HCT116 (cell line): Measurements from ENCODE around the gene FKBP2. TPM values are rescaled to one million over a fixed set of nuclear protein-coding genes. Genes with fewer than 3 reads are reported as not detected.

ENCODE experiments used
- ATAC-seq: fragments of 200-7000 bp; cut with Tn5 transposase; 2 replicates; pipeline ENCODE4 v1.9.1; 2020; ENCODE audit warnings: mild to moderate bottlenecking, moderate library complexity
- BruUV-seq: library from RNA; stranded (reverse); fragments of 400-500 nt; replicated peaks from 2 replicates; lab custom pipeline; 2021; lab: Mats Ljungman, UMichigan
- CTCF ChIA-PET: fragments of 300-600 bp; sonication (Branson Sonifier 250); formaldehyde crosslinking; loops from one replicate; lab custom pipeline; 2021; ENCODE audit warnings: antibody characterized with exemption; lab: Charles Lee
- POLR2A ChIA-PET: fragments of 300-600, 350-600 bp; sonication (Branson Sonifier 250); formaldehyde crosslinking; loops from one replicate; lab custom pipeline; 2021; ENCODE audit warnings: antibody characterized with exemption; lab: Charles Lee
- RAD21 ChIA-PET, 2 experiments: fragments of 300-600 bp; sonication (Branson Sonifier 250); formaldehyde crosslinking; loops; one replicate each; lab custom pipeline; 2023; ENCODE audit warnings: low total read pairs in 2 of 2; ENCODE audit not compliant: uncharacterized antibody in 2 of 2, unreplicated experiment in 2 of 2, low non-redundant PET in 1 of 2; lab: Charles Lee
- DNase-seq: peaks from one replicate; pipeline ENCODE4 v3.0.0-alpha.2; 2010; ENCODE audit warnings: low read depth, low spot score
- H2AFZ ChIP-seq: fragments of 200-600 bp; shearing (Covaris generic), sonication (generic); 2 replicates; pipeline ENCODE4 v1.6.1; 2017; ENCODE audit warnings: low read depth, mixed run types, mixed read lengths, antibody characterized with exemption, low read length; ENCODE audit not compliant: poor library complexity, severe bottlenecking
- H3K27ac ChIP-seq: 2 replicates; pipeline ENCODE4 v1.5.1; 2012; ENCODE audit warnings: low read depth, low read length
- H3K27me3 ChIP-seq: fragments of 200-600 bp; sonication (generic); 2 replicates; pipeline ENCODE4 v1.6.1; 2016; ENCODE audit warnings: mixed run types, low read length, mixed read lengths; ENCODE audit not compliant: insufficient read depth
- H3K36me3 ChIP-seq, 2 experiments: fragments of 200-500 bp in 1 of 2; fragments of 200-600 bp in 1 of 2; sonication (Bioruptor generic) in 1 of 2; sonication (generic) in 1 of 2; 2 replicates each; pipeline versions ENCODE4 v1.5.1 to v1.6.1; 2014 to 2016; ENCODE audit warnings: low read length in 2 of 2, inconsistent platforms in 1 of 2, mixed read lengths in 1 of 2, mixed run types in 1 of 2; ENCODE audit not compliant: insufficient read depth in 2 of 2, control insufficient read depth in 1 of 2
- H3K4me1 ChIP-seq, 2 experiments: fragments of 200-600 bp in 1 of 2; sonication (generic) in 1 of 2; 2 replicates each; pipeline versions ENCODE4 v1.5.1 to v1.6.1; 2012 to 2017; ENCODE audit warnings: low read length in 2 of 2, inconsistent platforms in 1 of 2, mild to moderate bottlenecking in 1 of 2, mixed read lengths in 1 of 2, mixed run types in 1 of 2, moderate library complexity in 1 of 2; ENCODE audit not compliant: insufficient read depth in 2 of 2, control insufficient read depth in 1 of 2
- H3K4me2 ChIP-seq: fragments of 200-600 bp; sonication (generic); 2 replicates; pipeline ENCODE4 v1.6.1; 2017; ENCODE audit warnings: mixed run types, low read length, mixed read lengths
- H3K4me3 ChIP-seq, 2 experiments: fragments of 200-600 bp in 1 of 2; sonication (generic) in 1 of 2; replicated peaks in 1 of 2; 2 replicates each; pipeline ENCODE4 v1.5.1; 2011 to 2016; ENCODE audit warnings: low read length in 2 of 2, control low read depth in 1 of 2, low read depth in 1 of 2, mild to moderate bottlenecking in 1 of 2, mixed read lengths in 1 of 2, mixed run types in 1 of 2
- H3K79me2 ChIP-seq: fragments of 200-600 bp; sonication (generic); 2 replicates; pipeline ENCODE4 v1.6.1; 2017; ENCODE audit warnings: mild to moderate bottlenecking, mixed run types, low read length, moderate library complexity, mixed read lengths; ENCODE audit not compliant: insufficient read depth
- H3K9ac ChIP-seq: fragments of 200-600 bp; sonication (generic); 2 replicates; pipeline ENCODE4 v1.6.1; 2016; ENCODE audit warnings: low read length, mixed read lengths
- H3K9me2 ChIP-seq: fragments of 200-600 bp; sonication (generic), shearing (Covaris generic); 2 replicates; pipeline ENCODE4 v1.6.1; 2017; ENCODE audit warnings: mixed run types, mild to moderate bottlenecking, moderate library complexity; ENCODE audit not compliant: insufficient read depth
- H3K9me3 ChIP-seq, 2 experiments: fragments of 200-500 bp in 1 of 2; fragments of 200-600 bp in 1 of 2; sonication (Bioruptor generic) in 1 of 2; sonication (generic) in 1 of 2; 2 replicates each; pipeline ENCODE4 v1.6.1; 2014 to 2017; ENCODE audit warnings: low read length in 2 of 2, mixed read lengths in 2 of 2, inconsistent platforms in 1 of 2, low read depth in 1 of 2, mild to moderate bottlenecking in 1 of 2, mixed run types in 1 of 2, moderate library complexity in 1 of 2; ENCODE audit not compliant: control insufficient read depth in 1 of 2, insufficient read depth in 1 of 2
- H4K20me1 ChIP-seq: fragments of 200-600 bp; sonication (generic), shearing (Covaris generic); 2 replicates; pipeline ENCODE4 v1.6.1; 2017; ENCODE audit warnings: mixed run types, mild to moderate bottlenecking, moderate library complexity; ENCODE audit not compliant: insufficient read depth
- EGR1 ChIP-seq: IDR thresholded peaks from 2 replicates; pipeline ENCODE4 v1.6.1; 2012; ENCODE audit warnings: low read depth
- POLR2A ChIP-seq: IDR thresholded peaks from 2 replicates; pipeline ENCODE4 v1.7.0; 2011; ENCODE audit warnings: borderline replicate concordance; ENCODE audit not compliant: insufficient read depth, insufficient read length; ENCODE audit errors: extremely low read depth
- POLR2AphosphoS5 ChIP-seq: IDR thresholded peaks from 2 replicates; pipeline ENCODE4 v1.6.1; 2011; ENCODE audit warnings: mild to moderate bottlenecking, low read depth, low read length, moderate library complexity
- RAD21 ChIP-seq: IDR thresholded peaks from 2 replicates; pipeline ENCODE4 v1.6.1; 2012; ENCODE audit warnings: low read depth, mild to moderate bottlenecking
- REST ChIP-seq: IDR thresholded peaks from 2 replicates; pipeline ENCODE4 v1.6.1; 2012; ENCODE audit warnings: low read depth
- TCF7L2 ChIP-seq: IDR thresholded peaks from 2 replicates; pipeline ENCODE4 v1.7.0; 2011; ENCODE audit warnings: borderline replicate concordance, inconsistent platforms; ENCODE audit not compliant: insufficient read depth, insufficient read length; ENCODE audit errors: extremely low read depth
- YY1 ChIP-seq: IDR thresholded peaks from 2 replicates; pipeline ENCODE4 v1.6.1; 2011; ENCODE audit warnings: low read length, low read depth, moderate library complexity, mild to moderate bottlenecking; ENCODE audit not compliant: insufficient replicate concordance; ENCODE audit errors: extremely low read depth
- ZBTB33 ChIP-seq: IDR thresholded peaks from 2 replicates; pipeline ENCODE4 v1.6.1; 2011; ENCODE audit warnings: mild to moderate bottlenecking, low read length, moderate library complexity; ENCODE audit not compliant: insufficient replicate concordance; ENCODE audit errors: extremely low read depth
- ZFX ChIP-seq: fragments of 450-650 bp; IDR thresholded peaks from 2 replicates; pipeline ENCODE4 v1.6.1; 2017
- intact Hi-C: fragments of 100-400 bp; cut with micrococcal nuclease; formaldehyde crosslinking; loops from 2 replicates; pipeline ENCODE4 v1.10.0; 2022
- total RNA-seq: library from RNA; stranded (reverse); gene quantifications from one replicate; pipeline ENCODE4 v1.2.1, GENCODE V29; 2021; ENCODE audit not compliant: unreplicated experiment

FKBP2 gene
- total RNA-seq, 1 experiment from 2014 or later: 69.2 TPM

GRCh38 chr11:64269540-64270220 lies 28.8 kb downstream of the FKBP2 start:
- DNase-seq (peak; percentile 99), ATAC-seq (peak; percentile 83)
- ChIA-PET RAD21 (interaction anchor here in 1 of 2 experiments (0.8 kb wide), 1 partner anchor 43 kb away, joined by 3 read pairs; no protein-coding TSS in a partner anchor), CTCF (interaction anchor here (0.7 to 2.5 kb wide), 10 partner anchors 18 to 87 kb away, joined by 3 to 11 read pairs (median 4); partner anchors contain the start of genes PRDX5 and TRMT112), POLR2A (interaction anchor here (0.8 to 3.9 kb wide), 18 partner anchors 12 to 103 kb away, joined by 3 to 29 read pairs (median 4); partner anchors contain the start of genes BAD, ESRRA, FKBP2 and GPR137)
- intact Hi-C loops: loop anchor here (1.0 to 2.0 kb wide), 2 partner anchors 32 to 65 kb away; no protein-coding TSS in a partner anchor
- Histone ChIP-seq H2AFZ (no peak overlapping the region), H3K4me2 (peak overlapping the region; percentile 91), H3K9me3 (no peaks in the 10 kb centered on the region), H3K9me2 (no peaks in the 10 kb centered on the region), H3K27ac (peak overlapping the region; percentile 95), H3K9ac (peak overlapping the region; percentile 80), H4K20me1 (no peaks in the 10 kb centered on the region), H3K27me3 (no peaks in the 10 kb centered on the region), H3K36me3 (0 out of 4 replicates have a peak, but pooled peaks cover 2 to 9% of the 10 kb centered on the region in 2 experiments), H3K4me1 (peaks cover 18 to 31% of the 10 kb centered on the region in 2 experiments; a peak in 3 of 4 replicates), H3K4me3 (peak overlapping the region; percentile 72 to 98), H3K79me2 (peaks cover 8% of the 10 kb centered on the region; the same call in 1 of the 2 replicates)
- peak; percentile 14 for TF ChIP-seq POLR2A
- TF ChIP-seq EGR1: no peak
- no peak for TF ChIP-seq RAD21
- TF ChIP-seq TCF7L2: peak; percentile 35
- TF ChIP-seq POLR2AphosphoS5: peak; percentile 87
- TF ChIP-seq ZFX: peak; percentile 34; the same call in 1 of the 2 replicates
- peak; percentile 65 for TF ChIP-seq ZBTB33
- peak; percentile 99 for TF ChIP-seq YY1
- TF ChIP-seq REST: no peak
- BruUV-seq: TSS peak; percentile 65
